ENCODE results near the gene LRP2.
"Not testable (repeated sequence)": the region's sequence is repeated elsewhere in the genome, so short reads cannot be mapped to it uniquely, and the experiment has no call there.

Gene LRP2

GRCh38 chr2:169345486-169346437 lies 16.6 kb downstream of the LRP2 start:
- no peak for DNase-seq

- DNase-seq: no peak
These were observed 17.4 kb downstream of the LRP2 start for GRCh38 chr2:169344736-169345485.

- DNase-seq: no peak
These were observed 19.1 kb downstream of the LRP2 start for GRCh38 chr2:169343202-169343601.

GRCh38 chr2:169339657-169340056 lies 22.7 kb downstream of the LRP2 start:
- no peak for DNase-seq

- DNase-seq: no peak
These were observed 25.6 kb downstream of the LRP2 start for GRCh38 chr2:169336695-169337094.

GRCh38 chr2:169330555-169331198 lies 31.7 kb downstream of the LRP2 start:
- DNase-seq: no peak

- peak; percentile 69 for DNase-seq
These were observed 32.4 kb downstream of the LRP2 start for GRCh38 chr2:169329688-169330554.

- DNase-seq: no peak
These were observed 33.5 kb downstream of the LRP2 start for GRCh38 chr2:169328785-169329184.

GRCh38 chr2:169327837-169328236 lies 34.5 kb downstream of the LRP2 start:
- DNase-seq: not testable (repeated sequence)

GRCh38 chr2:169325886-169326285 lies 36.4 kb downstream of the LRP2 start:
- DNase-seq: not testable (repeated sequence)

- DNase-seq: no peak
These were observed 37.6 kb downstream of the LRP2 start for GRCh38 chr2:169324581-169325260.

GRCh38 chr2:169323841-169324240 lies 38.5 kb downstream of the LRP2 start:
- DNase-seq: no peak

GRCh38 chr2:169320561-169320960 lies 41.8 kb downstream of the LRP2 start:
- no peak for DNase-seq

GRCh38 chr2:169315357-169315756 lies 47.0 kb downstream of the LRP2 start:
- DNase-seq: no peak

- DNase-seq: not testable (repeated sequence)
These were observed 54.0 kb downstream of the LRP2 start for GRCh38 chr2:169308349-169308748.

GRCh38 chr2:169304689-169305088 lies 57.6 kb downstream of the LRP2 start:
- not testable (repeated sequence) for DNase-seq

- DNase-seq: no peak
These were observed 58.6 kb downstream of the LRP2 start for GRCh38 chr2:169303579-169304305.

GRCh38 chr2:169302364-169302763 lies 60.0 kb downstream of the LRP2 start:
- no peak for DNase-seq

GRCh38 chr2:169301596-169302335 lies 60.6 kb downstream of the LRP2 start:
- no peak for DNase-seq

Measured in NCI-H2029 (cell line).